Keratinocyte (primary cell): Measurements from ENCODE around the gene SIK2.

ENCODE experiments used
- EZH2 ChIP-seq: IDR thresholded peaks from one replicate; pipeline ENCODE4 v1.6.1; 2012; ENCODE audit warnings: inconsistent platforms, mild to moderate bottlenecking, low read length, moderate library complexity
- TF ChIP-seq, protein P1 (sequence below), 3 experiments: IDR thresholded peaks in 1 of 3; conservative IDR thresholded peaks in 1 of 3; optimal IDR thresholded peaks in 1 of 3; 2 replicates in 2 of 3; 3 replicates in 1 of 3; pipeline versions ENCODE3 to v1.5.1; 2011; ENCODE audit warnings: low read length in 3 of 3, mild to moderate bottlenecking in 3 of 3, moderate library complexity in 2 of 3, control low read depth in 1 of 3, inconsistent platforms in 1 of 3; ENCODE audit not compliant: insufficient read depth in 2 of 3; ENCODE audit errors: extremely low read depth in 1 of 3

DNA sequence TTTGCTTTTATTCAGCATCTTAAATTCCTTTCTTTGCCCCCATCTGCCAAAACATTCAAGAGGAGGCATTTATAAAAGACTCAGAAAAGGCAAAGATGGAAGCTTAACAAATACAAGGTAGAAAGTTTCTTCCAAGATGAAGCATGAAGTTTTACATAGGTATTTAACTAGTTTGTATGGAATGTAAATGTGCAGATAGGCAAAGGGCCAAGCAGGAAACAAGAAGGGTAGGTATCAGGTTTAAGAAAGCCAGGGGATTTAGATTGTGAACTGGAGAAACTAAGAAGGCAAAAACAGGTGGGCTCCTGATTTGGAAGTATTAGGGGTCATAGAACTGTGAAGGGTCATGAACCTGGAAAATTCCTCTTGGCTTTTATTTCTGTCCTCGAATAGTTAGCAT is 101.3 kb downstream of the SIK2 start:
- TF ChIP-seq, protein P1, sequence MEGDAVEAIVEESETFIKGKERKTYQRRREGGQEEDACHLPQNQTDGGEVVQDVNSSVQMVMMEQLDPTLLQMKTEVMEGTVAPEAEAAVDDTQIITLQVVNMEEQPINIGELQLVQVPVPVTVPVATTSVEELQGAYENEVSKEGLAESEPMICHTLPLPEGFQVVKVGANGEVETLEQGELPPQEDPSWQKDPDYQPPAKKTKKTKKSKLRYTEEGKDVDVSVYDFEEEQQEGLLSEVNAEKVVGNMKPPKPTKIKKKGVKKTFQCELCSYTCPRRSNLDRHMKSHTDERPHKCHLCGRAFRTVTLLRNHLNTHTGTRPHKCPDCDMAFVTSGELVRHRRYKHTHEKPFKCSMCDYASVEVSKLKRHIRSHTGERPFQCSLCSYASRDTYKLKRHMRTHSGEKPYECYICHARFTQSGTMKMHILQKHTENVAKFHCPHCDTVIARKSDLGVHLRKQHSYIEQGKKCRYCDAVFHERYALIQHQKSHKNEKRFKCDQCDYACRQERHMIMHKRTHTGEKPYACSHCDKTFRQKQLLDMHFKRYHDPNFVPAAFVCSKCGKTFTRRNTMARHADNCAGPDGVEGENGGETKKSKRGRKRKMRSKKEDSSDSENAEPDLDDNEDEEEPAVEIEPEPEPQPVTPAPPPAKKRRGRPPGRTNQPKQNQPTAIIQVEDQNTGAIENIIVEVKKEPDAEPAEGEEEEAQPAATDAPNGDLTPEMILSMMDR (optimal IDR thresholded peaks at IDR 0.05 in 1 of 3, IDR thresholded peaks at IDR 0.05 in 1 of 3, conservative IDR thresholded peaks at IDR 0.05 in 1 of 3; ENCODE audit: extremely low read depth in 1 of 3, insufficient read depth in 2 of 3, low read length in 3 of 3), result no peak
- no peak for TF ChIP-seq EZH2
